ENCODE measurements around the gene RNU6-1. TPM values are rescaled to one million over a fixed set of nuclear protein-coding genes. Genes with fewer than 3 reads are reported as not detected.

RNU6-1 gene
- total RNA-seq, 4 donors from 2014 or later, result not detected

- DNase-seq (ENCODE audit: low spot score) (no peak), ATAC-seq (ENCODE audit: low FRiP score) (no peak)
- TF ChIP-seq, protein P1, sequence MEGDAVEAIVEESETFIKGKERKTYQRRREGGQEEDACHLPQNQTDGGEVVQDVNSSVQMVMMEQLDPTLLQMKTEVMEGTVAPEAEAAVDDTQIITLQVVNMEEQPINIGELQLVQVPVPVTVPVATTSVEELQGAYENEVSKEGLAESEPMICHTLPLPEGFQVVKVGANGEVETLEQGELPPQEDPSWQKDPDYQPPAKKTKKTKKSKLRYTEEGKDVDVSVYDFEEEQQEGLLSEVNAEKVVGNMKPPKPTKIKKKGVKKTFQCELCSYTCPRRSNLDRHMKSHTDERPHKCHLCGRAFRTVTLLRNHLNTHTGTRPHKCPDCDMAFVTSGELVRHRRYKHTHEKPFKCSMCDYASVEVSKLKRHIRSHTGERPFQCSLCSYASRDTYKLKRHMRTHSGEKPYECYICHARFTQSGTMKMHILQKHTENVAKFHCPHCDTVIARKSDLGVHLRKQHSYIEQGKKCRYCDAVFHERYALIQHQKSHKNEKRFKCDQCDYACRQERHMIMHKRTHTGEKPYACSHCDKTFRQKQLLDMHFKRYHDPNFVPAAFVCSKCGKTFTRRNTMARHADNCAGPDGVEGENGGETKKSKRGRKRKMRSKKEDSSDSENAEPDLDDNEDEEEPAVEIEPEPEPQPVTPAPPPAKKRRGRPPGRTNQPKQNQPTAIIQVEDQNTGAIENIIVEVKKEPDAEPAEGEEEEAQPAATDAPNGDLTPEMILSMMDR (IDR thresholded peaks at IDR 0.05), result no peak
Observed at GRCh38 chr15:67850336-67850735, 10.5 kb upstream of the RNU6-1 start.

GRCh38 chr15:67849538-67849937, 9.7 kb upstream of the RNU6-1 start:
- no peak for DNase-seq (ENCODE audit: low spot score)
- TF ChIP-seq, protein P1 (IDR thresholded peaks at IDR 0.05), result no peak
- ATAC-seq (ENCODE audit: low FRiP score), result no peak

GRCh38 chr15:67845974-67846373, 6.1 kb upstream of the RNU6-1 start:
- TF ChIP-seq, protein P1 (IDR thresholded peaks at IDR 0.05), result no peak
- no peak for ATAC-seq (ENCODE audit: low FRiP score)
- no peak for DNase-seq (ENCODE audit: low spot score)

DNA sequence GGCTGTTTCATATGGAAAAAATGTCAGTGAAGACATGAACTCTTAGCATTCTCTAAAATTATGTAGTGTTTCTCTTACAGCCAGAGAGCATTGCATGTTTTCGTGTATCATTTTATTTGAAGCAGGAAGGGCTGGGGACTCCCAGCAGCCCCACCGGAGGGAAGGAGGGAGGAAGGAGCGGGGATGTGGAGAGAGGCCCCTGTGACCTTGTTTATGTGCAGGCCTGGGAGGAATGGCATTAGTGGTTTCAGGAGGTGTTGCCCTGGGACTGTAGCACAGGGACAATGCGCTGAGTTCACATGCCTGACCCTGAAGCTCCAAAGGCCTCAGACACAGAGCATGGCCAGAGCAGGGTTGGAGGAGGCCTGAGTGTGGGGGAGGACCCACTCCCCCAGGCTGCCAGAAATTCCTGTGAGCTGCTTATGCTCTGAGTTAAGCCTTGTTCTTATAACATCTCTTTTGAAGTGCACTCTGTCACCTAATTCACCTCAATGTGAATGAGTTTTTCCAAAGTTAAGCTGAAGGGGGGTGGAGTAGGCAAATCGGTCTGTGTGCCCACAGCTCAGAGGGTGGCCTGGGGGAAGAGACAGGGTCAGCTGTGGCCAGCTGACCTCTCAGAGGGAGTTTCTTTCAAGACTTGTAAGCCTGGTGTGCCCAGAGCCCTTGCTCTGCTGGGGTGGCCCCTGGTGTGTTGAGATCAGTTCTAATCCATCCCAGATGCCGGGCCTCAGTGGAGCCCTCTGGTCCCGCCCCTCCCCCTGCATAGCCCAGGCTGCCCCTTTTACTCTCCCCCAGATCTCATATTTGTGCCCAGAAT, 3.9 kb upstream of the RNU6-1 start:
- DNase-seq (ENCODE audit: low spot score) (no peak), ATAC-seq (ENCODE audit: low FRiP score) (peak; percentile 66)
- TF ChIP-seq, protein P1 (IDR thresholded peaks at IDR 0.05), result no peak

DNA sequence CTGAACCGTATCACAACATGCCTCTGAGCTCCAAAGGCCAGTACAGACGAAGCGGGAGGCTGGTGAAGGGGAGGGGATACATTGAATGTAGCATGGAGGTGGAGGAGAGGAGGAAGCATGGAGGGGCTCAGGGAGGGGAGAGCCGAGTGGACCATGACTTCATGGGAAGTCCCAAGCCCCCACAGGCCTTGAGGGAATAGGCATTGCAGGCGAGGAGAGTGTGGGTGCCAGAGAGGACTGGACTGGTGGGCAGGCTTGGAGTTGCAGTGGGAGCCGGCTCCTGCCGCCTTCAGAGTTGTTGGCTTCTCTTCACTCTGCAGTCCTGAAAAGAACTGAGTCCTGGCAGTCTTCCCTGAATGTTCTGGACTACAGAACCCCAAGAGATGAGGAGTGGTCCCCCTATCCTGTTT, 3.3 kb upstream of the RNU6-1 start:
- TF ChIP-seq, protein P1 (IDR thresholded peaks at IDR 0.05), result no peak
- no peak for ATAC-seq (ENCODE audit: low FRiP score)
- DNase-seq (ENCODE audit: low spot score), result no peak

- TF ChIP-seq, protein P1 (IDR thresholded peaks at IDR 0.05), result no peak
- ATAC-seq (ENCODE audit: low FRiP score) (no peak), DNase-seq (ENCODE audit: low spot score) (no peak)
Observed at GRCh38 chr15:67841513-67841762, 1.6 kb upstream of the RNU6-1 start.

DNA sequence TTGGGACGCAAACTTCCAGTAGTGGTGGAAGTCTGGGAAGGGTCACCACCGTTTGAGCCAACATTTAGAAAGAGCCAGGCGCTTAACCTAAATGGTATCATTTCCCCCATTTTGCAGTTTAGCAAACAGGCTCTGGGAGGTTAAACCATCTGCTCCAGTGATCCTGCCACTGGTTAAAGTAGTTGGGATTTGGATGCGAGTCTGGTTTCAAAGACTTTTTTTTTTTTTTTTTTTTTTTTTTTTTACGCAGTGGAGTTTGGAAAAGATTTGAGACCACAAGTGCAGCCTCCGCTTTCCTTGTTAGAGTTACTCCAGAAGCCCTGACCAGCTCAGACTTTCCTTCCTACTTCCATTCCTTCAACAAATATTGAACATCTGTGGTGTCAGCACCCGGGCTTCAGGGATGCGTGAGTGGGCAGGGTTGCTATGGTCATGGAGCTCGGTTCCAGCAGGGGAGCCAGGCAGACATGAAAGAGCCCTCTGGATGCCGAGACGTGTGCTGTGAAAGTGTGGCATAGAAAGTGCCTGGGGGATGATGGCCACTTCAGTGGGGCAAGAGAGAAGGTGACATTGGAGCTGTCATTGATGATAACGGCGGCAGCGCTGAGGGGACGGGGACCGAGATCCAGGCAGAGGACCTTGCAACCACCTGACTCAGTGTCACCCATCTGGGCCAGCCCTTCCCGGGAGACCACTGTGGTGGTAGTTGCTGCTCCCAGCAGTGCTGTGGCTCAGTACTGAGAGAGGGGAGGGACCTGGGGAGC, 1.1 kb upstream of the RNU6-1 start:
- ATAC-seq (ENCODE audit: low FRiP score) (no peak), DNase-seq (ENCODE audit: low spot score) (no peak)
- TF ChIP-seq, protein P1 (IDR thresholded peaks at IDR 0.05), result no peak

All from omental fat pad (tissue), 4 donors.